ENCODE measurements around the gene NGEF.

DNA sequence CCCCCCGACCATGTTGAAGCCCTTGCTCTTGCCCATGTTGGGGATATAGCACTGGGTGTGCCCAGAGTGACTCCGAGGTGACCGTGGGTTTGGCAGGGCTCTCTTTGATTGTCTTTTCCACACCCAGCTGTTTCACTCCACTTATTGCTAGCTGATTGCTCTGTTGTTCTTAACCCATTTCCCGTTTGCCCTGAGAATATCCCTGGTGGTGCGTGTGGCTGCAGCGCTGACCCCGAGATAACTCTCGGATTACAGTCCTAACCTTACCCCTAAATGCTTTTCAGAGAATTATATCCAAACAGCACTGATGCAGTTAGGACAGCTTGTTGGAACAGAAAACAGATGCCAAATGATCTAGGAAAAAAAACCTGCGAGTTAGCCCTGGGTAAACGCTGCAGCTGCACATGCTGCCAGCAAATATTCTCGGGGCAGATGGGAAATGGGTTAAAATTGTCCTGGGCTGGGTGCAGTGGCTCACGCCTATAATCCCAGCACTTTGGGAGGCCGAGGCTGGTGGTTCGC lies 177.3 kb downstream of the NGEF start:
- TF ChIP-seq POLR2A (IDR thresholded peaks at IDR 0.05): no peak
- TF ChIP-seq, protein P1, sequence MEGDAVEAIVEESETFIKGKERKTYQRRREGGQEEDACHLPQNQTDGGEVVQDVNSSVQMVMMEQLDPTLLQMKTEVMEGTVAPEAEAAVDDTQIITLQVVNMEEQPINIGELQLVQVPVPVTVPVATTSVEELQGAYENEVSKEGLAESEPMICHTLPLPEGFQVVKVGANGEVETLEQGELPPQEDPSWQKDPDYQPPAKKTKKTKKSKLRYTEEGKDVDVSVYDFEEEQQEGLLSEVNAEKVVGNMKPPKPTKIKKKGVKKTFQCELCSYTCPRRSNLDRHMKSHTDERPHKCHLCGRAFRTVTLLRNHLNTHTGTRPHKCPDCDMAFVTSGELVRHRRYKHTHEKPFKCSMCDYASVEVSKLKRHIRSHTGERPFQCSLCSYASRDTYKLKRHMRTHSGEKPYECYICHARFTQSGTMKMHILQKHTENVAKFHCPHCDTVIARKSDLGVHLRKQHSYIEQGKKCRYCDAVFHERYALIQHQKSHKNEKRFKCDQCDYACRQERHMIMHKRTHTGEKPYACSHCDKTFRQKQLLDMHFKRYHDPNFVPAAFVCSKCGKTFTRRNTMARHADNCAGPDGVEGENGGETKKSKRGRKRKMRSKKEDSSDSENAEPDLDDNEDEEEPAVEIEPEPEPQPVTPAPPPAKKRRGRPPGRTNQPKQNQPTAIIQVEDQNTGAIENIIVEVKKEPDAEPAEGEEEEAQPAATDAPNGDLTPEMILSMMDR (IDR thresholded peaks at IDR 0.05): no peak
